Measurements from ENCODE around the gene ABCA4. TPM values are rescaled to one million over a fixed set of nuclear protein-coding genes. Genes with fewer than 3 reads are reported as not detected.

The ABCA4 gene
- total RNA-seq, 2 experiments from 2014 or later = not detected

DNA sequence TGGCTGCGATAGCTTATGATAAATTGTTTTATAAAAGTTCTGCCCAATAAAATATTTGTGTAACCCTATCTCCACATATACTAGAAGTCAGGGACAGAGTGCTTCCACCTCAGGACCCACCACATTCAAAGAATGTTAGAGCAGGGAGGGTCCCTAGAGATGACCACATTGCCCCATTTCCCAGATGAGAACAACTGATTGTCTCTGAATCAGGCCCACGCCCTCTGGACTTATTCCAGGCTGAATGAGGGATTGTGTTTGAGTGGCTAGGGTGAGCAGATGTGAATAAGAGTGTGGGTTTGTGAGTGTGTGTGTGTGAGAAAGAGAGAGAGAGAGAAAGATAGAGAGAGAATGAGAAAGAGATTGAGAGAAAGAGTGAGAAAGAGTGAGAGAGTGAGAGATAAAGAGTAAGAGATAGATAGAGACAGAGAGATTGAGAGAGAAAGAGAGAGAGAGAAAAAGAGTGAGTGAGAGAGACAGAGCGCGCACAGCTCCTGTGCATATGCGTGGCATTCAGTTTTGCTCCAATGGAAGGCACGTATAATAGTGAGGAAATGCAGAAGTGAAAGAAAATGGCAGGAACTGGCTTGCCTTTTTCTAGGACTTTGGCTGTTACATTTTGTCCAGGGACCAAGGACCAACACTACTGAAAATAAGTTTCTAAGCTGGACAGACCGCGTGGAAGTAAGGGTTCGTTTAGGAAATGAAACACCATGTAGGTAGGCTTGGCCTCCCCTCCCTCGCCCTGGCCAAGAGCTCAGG lies 94.1 kb downstream of the ABCA4 start:
- Mint-ChIP-seq H3K9me3 (no peaks in the 10 kb centered on the region), H3K27ac (no peak overlapping the region), H3K4me3 (no peak overlapping the region), H3K27me3 (peaks cover 35% of the 10 kb centered on the region), H3K4me1 (peaks cover 9% of the 10 kb centered on the region), H3K36me3 (ENCODE audit: low read depth) (no peaks in the 10 kb centered on the region)
- CTCF ChIA-PET = interaction anchor here (0.6 to 11.4 kb wide), 10 partner anchors 10 to 1015 kb away, joined by 3 to 95 read pairs (median 4); no protein-coding TSS in a partner anchor
- no peak for DNase-seq
- POLR2A ChIA-PET = interaction anchor here (0.8 to 1.2 kb wide), 3 partner anchors 9 to 14 kb away, joined by 3 to 4 read pairs (median 3); no protein-coding TSS in a partner anchor

GRCh38 chr1:94025383-94026340 lies 95.3 kb downstream of the ABCA4 start:
- no peaks in the 10 kb centered on the region for H3K9me3 Mint-ChIP-seq
- no peak for DNase-seq
- peaks cover 15% of the 10 kb centered on the region for H3K4me1 Mint-ChIP-seq
- H3K4me3 Mint-ChIP-seq = no peak overlapping the region
- peaks cover 30% of the 10 kb centered on the region for H3K27me3 Mint-ChIP-seq
- H3K36me3 Mint-ChIP-seq (ENCODE audit: low read depth) = no peaks in the 10 kb centered on the region
- ChIA-PET CTCF (interaction anchor here (0.9 to 11.4 kb wide), 12 partner anchors 9 to 452 kb away, joined by 3 to 95 read pairs (median 4); no protein-coding TSS in a partner anchor), POLR2A (interaction anchor here (0.7 to 1.2 kb wide), 3 partner anchors 8 to 14 kb away, joined by 3 to 4 read pairs (median 3); no protein-coding TSS in a partner anchor)
- no peak overlapping the region for H3K27ac Mint-ChIP-seq

DNA sequence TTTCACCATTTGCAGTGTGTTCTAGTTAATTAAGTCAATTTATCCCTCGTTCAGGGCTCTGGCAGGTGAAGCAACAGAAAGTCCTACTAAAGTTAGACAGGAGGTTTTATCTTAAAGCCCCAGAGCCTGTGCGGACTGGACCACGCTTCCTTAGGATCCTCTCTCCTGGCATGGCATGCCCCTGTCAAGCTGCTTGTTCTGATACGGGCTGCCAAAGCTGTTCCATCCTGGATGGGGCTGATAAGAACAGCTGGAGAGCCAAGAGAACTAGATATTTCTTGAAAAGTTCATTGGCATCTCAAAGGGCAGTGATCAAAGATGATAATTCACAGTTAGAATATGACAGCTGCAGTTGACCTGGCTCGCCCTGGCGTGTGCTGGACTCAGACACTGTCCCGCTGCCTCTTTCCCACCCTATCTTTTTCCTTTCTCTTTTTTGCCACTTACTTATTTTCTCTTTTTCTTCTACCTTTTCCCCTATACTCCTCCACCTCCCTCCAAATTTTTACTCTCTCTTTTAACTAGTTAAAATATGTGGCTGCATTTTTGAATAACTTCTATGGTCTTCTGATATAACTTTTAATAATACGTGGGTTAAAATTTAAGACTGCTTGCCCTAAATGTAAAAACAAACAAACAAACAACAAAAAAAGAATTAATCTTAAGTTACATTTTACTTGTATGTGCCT lies 96.7 kb downstream of the ABCA4 start:
- DNase-seq = no peak
- no peak overlapping the region for H3K4me3 Mint-ChIP-seq
- H3K27me3 Mint-ChIP-seq = peaks cover 29% of the 10 kb centered on the region
- no peaks in the 10 kb centered on the region for H3K36me3 Mint-ChIP-seq (ENCODE audit: low read depth)
- ChIA-PET CTCF (interaction anchor here (11.4 kb wide), 1 partner anchor 15 kb away, joined by 95 read pairs; no protein-coding TSS in a partner anchor), POLR2A (no interaction called here)
- no peak overlapping the region for H3K27ac Mint-ChIP-seq
- H3K4me1 Mint-ChIP-seq = peaks cover 15% of the 10 kb centered on the region
- no peaks in the 10 kb centered on the region for H3K9me3 Mint-ChIP-seq

DNA sequence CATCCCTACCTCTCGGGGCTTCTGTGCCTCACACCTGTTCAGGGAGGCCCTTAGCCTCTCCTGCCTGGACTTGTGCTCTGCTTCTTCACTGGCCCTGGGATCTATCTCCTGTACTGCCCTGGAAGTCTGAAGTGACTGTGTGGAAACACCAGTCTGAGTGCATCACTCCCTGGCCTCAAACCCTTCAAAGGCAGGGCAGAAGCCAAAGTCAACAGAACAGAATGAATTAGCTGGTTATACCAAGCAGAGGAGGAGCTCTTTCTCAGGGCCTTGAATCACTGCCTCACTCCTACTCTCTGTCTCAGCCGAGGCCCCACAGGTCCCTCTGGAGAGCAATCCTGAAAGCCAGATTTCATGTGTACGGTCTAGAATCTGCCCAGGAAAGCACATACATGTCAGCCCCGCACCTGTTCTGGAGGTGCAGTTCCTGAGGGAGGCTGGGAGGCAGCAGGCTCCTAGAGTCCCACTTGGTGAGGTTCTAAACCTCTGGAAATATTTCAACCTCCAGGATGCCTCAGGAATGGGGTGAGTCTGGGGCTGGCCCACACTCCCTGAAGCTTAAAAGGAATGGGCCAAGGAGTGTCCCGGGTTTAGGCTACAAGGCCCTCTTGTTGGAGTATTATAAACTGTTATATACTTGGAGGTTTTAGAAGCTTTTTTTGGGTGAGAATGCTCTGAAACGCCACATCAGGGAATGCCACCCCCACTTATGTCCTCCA lies 98.3 kb downstream of the ABCA4 start:
- Mint-ChIP-seq H3K27ac (no peak overlapping the region), H3K9me3 (no peaks in the 10 kb centered on the region), H3K27me3 (peaks cover 26% of the 10 kb centered on the region), H3K36me3 (ENCODE audit: low read depth) (no peaks in the 10 kb centered on the region), H3K4me1 (peaks cover 21% of the 10 kb centered on the region), H3K4me3 (no peak overlapping the region)
- CTCF ChIA-PET = interaction anchor here (11.4 kb wide), 1 partner anchor 17 kb away, joined by 95 read pairs; no protein-coding TSS in a partner anchor
- no peak for DNase-seq
- POLR2A ChIA-PET = no interaction called here

GRCh38 chr1:94020764-94021579 lies 100.0 kb downstream of the ABCA4 start:
- H3K36me3 Mint-ChIP-seq (ENCODE audit: low read depth) = no peaks in the 10 kb centered on the region
- no peak for DNase-seq
- ChIA-PET POLR2A (interaction anchor here (0.7 kb wide), 1 partner anchor 14 kb away, joined by 3 read pairs; no protein-coding TSS in a partner anchor), CTCF (interaction anchor here (0.7 to 11.4 kb wide), 3 partner anchors 18 to 112 kb away, joined by 3 to 95 read pairs (median 3); partner anchors contain the start of gene GCLM)
- no peaks in the 10 kb centered on the region for H3K9me3 Mint-ChIP-seq
- H3K27me3 Mint-ChIP-seq = peaks cover 26% of the 10 kb centered on the region
- H3K4me1 Mint-ChIP-seq = peaks cover 38% of the 10 kb centered on the region
- H3K4me3 Mint-ChIP-seq = no peak overlapping the region
- H3K27ac Mint-ChIP-seq = no peak overlapping the region

DNA sequence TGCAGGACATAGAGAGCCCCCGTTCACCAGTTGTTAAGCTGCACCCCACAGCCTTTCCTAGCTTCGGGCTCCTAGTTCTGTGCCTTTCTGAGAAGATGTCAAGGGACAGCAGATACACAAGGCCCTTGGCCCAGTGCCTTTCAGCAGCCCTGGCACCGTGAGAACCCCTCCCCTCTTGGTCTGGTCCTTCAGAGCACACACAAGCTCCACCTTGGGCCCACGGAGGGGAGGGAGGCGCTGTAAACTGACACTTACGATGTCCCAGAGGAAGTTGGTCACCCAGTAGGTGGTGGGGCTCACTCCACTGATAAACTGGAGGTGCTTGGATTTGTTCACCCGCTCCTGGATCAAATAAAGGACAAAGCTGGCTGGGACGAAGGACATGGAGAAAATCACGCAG lies 101.6 kb downstream of the ABCA4 start:
- Mint-ChIP-seq H3K9me3 (no peaks in the 10 kb centered on the region), H3K4me3 (no peak overlapping the region), H3K4me1 (peaks cover 44% of the 10 kb centered on the region), H3K27me3 (peaks cover 14% of the 10 kb centered on the region), H3K36me3 (ENCODE audit: low read depth) (no peaks in the 10 kb centered on the region), H3K27ac (no peak overlapping the region)
- CTCF ChIA-PET = no interaction called here
- DNase-seq = no peak
- POLR2A ChIA-PET = no interaction called here

- Mint-ChIP-seq H3K9me3 (no peaks in the 10 kb centered on the region), H3K4me3 (peak overlapping the region; percentile 4), H3K27ac (peak overlapping the region; percentile 86), H3K4me1 (peaks cover 44% of the 10 kb centered on the region), H3K27me3 (peaks cover 15% of the 10 kb centered on the region), H3K36me3 (ENCODE audit: low read depth) (no peaks in the 10 kb centered on the region)
- POLR2A ChIA-PET = interaction anchor here (0.6 to 2.0 kb wide), 7 partner anchors 9 to 671 kb away, joined by 3 to 5 read pairs (median 3); partner anchors contain the start of gene DR1
- DNase-seq = peak; percentile 73
- CTCF ChIA-PET = interaction anchor here (1.3 to 3.9 kb wide), 5 partner anchors 9 to 108 kb away, joined by 4 to 25 read pairs (median 7); partner anchors contain the start of gene GCLM
These were observed 103.7 kb downstream of the ABCA4 start for GRCh38 chr1:94017155-94017829.

DNA sequence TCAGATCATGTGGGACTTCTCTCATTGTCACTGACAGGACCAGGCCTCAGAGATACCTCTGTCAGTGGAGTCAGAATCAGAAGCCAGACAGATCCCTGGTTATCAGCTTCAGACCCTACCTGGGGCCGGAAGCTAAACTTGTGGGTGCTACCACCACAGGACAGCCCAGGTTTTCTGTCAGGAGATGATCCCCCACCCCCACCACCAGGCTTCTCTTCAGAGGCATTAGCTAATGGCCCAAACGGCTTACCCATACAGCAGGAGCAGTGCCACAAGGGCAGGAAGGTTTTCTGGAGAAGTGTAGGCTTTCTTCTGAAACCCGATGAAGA lies 105.5 kb downstream of the ABCA4 start:
- Mint-ChIP-seq H3K27me3 (peaks cover 13% of the 10 kb centered on the region), H3K27ac (peak overlapping the region; percentile 86), H3K36me3 (ENCODE audit: low read depth) (no peaks in the 10 kb centered on the region), H3K4me1 (peaks cover 34% of the 10 kb centered on the region), H3K4me3 (no peak overlapping the region), H3K9me3 (no peaks in the 10 kb centered on the region)
- no peak for DNase-seq
- POLR2A ChIA-PET = no interaction called here
- CTCF ChIA-PET = interaction anchor here (1.0 to 3.9 kb wide), 3 partner anchors 11 to 106 kb away, joined by 3 to 25 read pairs (median 4); partner anchors contain the start of gene GCLM

- no peak for DNase-seq
- no peaks in the 10 kb centered on the region for H3K9me3 Mint-ChIP-seq
- POLR2A ChIA-PET = no interaction called here
- no peak overlapping the region for H3K4me3 Mint-ChIP-seq
- peak overlapping the region; percentile 42 for H3K27ac Mint-ChIP-seq
- no peaks in the 10 kb centered on the region for H3K36me3 Mint-ChIP-seq (ENCODE audit: low read depth)
- H3K4me1 Mint-ChIP-seq = peaks cover 34% of the 10 kb centered on the region
- peaks cover 13% of the 10 kb centered on the region for H3K27me3 Mint-ChIP-seq
- CTCF ChIA-PET = interaction anchor here (1.0 to 3.9 kb wide), 2 partner anchors 12 to 25 kb away, joined by 3 to 25 read pairs; no protein-coding TSS in a partner anchor
These were observed 106.1 kb downstream of the ABCA4 start for GRCh38 chr1:94014635-94015488.

GRCh38 chr1:94014087-94014486 lies 106.9 kb downstream of the ABCA4 start:
- Mint-ChIP-seq H3K27me3 (peaks cover 17% of the 10 kb centered on the region), H3K4me3 (no peak overlapping the region), H3K4me1 (peaks cover 34% of the 10 kb centered on the region), H3K27ac (no peak overlapping the region), H3K36me3 (ENCODE audit: low read depth) (no peaks in the 10 kb centered on the region), H3K9me3 (no peaks in the 10 kb centered on the region)
- CTCF ChIA-PET = interaction anchor here (0.9 kb wide), 1 partner anchor 23 kb away, joined by 3 read pairs; no protein-coding TSS in a partner anchor
- POLR2A ChIA-PET = interaction anchor here (1.4 kb wide), 1 partner anchor 26 kb away, joined by 3 read pairs; no protein-coding TSS in a partner anchor
- DNase-seq = no peak
